HG02981 (cell line): Measurements from ENCODE around the gene RRAS.
A peak's percentile ranks its signal among the peaks of the same experiment; 100 is the strongest.

ENCODE experiments used
- ATAC-seq: cut with Tn5 transposase; IDR thresholded peaks from one replicate; pipeline ENCODE4 v1.9.1; 2021; ENCODE audit warnings: mild to moderate bottlenecking, moderate library complexity; ENCODE audit not compliant: unreplicated experiment

RRAS gene

GRCh38 chr19:49677231-49677900 lies 37.4 kb upstream of the RRAS start, which contains the start of gene PRMT1:
Gene PRMT1, plus strand, starts transcription at chr19:49677271. Its CDS starts 10 bp downstream, at chr19:49677281.
- ATAC-seq = no peak

- ATAC-seq = peak; percentile 63
Observed at GRCh38 chr19:49676784-49677230, 36.9 kb upstream of the RRAS start.

- ATAC-seq = no peak
Observed at GRCh38 chr19:49676136-49676783, 36.3 kb upstream of the RRAS start.

- ATAC-seq = no peak
Observed at GRCh38 chr19:49672131-49672919, 32.4 kb upstream of the RRAS start.

- no peak for ATAC-seq
Observed at GRCh38 chr19:49669516-49669915, 29.6 kb upstream of the RRAS start.

GRCh38 chr19:49667473-49667872 lies 27.5 kb upstream of the RRAS start:
- no peak for ATAC-seq

- ATAC-seq = no peak
Observed at GRCh38 chr19:49666120-49666444, 26.1 kb upstream of the RRAS start.

- ATAC-seq = peak; percentile 83
Observed at GRCh38 chr19:49665351-49666119, 25.6 kb upstream of the RRAS start, which contains the start of the genes BCL2L12 and IRF3. Gene BCL2L12, plus strand, starts transcription at chr19:49665933. Its CDS starts 760 bp downstream, at chr19:49666693. Gene IRF3, minus strand, starts transcription at chr19:49665857. Its CDS starts 1,019 bp downstream, at chr19:49664838.

GRCh38 chr19:49665036-49665350 lies 25.1 kb upstream of the RRAS start:
- no peak for ATAC-seq

- ATAC-seq = no peak
Observed at GRCh38 chr19:49664171-49665035, 24.5 kb upstream of the RRAS start.

- ATAC-seq = no peak
Observed at GRCh38 chr19:49663224-49663623, 23.3 kb upstream of the RRAS start.

- no peak for ATAC-seq
Observed at GRCh38 chr19:49662011-49662410, 22.1 kb upstream of the RRAS start.

GRCh38 chr19:49660338-49660961 lies 20.5 kb upstream of the RRAS start:
- no peak for ATAC-seq

- ATAC-seq = no peak
Observed at GRCh38 chr19:49658566-49659442, 18.9 kb upstream of the RRAS start.

- ATAC-seq = no peak
Observed at GRCh38 chr19:49658139-49658517, 18.2 kb upstream of the RRAS start.

GRCh38 chr19:49657493-49658138 lies 17.7 kb upstream of the RRAS start:
- ATAC-seq = no peak

GRCh38 chr19:49656456-49657109 lies 16.6 kb upstream of the RRAS start:
- ATAC-seq = no peak
